GM12878 (cell line): ENCODE data around the gene PGAP3. TPM values are rescaled to one million over a fixed set of nuclear protein-coding genes. Genes with fewer than 3 reads are reported as not detected.

Experiments used
- ATAC-seq: fragments of 200-7000 bp; cut with Tn5 transposase; 3 replicates; pipeline ENCODE4 v1.9.1; 2020; ENCODE audit warnings: mild to moderate bottlenecking, moderate library complexity
- BruUV-seq: library from RNA; stranded (reverse); fragments of 400-500 nt; replicated peaks from 2 replicates; lab custom pipeline; 2021; lab: Mats Ljungman, UMichigan
- CTCF ChIA-PET: fragments of 300-600 bp; sonication (Branson Sonifier 250); formaldehyde crosslinking; extraction: SDS; loops from one replicate; lab custom pipeline; 2021; ENCODE audit warnings: inconsistent platforms; lab: Yijun Ruan, JAX
- POLR2A ChIA-PET: fragments of 350-600 bp; formaldehyde crosslinking; extraction: SDS; loops from one replicate; lab custom pipeline; 2021; ENCODE audit warnings: inconsistent platforms; lab: Charles Lee
- RAD21 ChIA-PET: fragments of 300-600 bp; sonication (Branson Sonifier 250); formaldehyde crosslinking; loops from one replicate; lab custom pipeline; 2023; ENCODE audit warnings: antibody characterized with exemption; ENCODE audit not compliant: unreplicated experiment; lab: Charles Lee
- SMC1A ChIA-PET: fragments of 300-600 bp; sonication (Branson Sonifier 250); formaldehyde crosslinking; loops from one replicate; lab custom pipeline; 2023; ENCODE audit not compliant: unreplicated experiment, uncharacterized antibody; lab: Charles Lee
- DNase-seq: peaks from one replicate; pipeline ENCODE4 v3.0.0-alpha.2; 2011; ENCODE audit warnings: low read depth, low spot score
- FAIRE-seq: peaks from 3 replicates; lab custom pipeline; 2011; peaks lifted over from hg19 to GRCh38; lab: Jason Lieb, UNC
- H2AFZ ChIP-seq: 2 replicates; pipeline ENCODE4 v1.6.0; 2011; ENCODE audit warnings: low read depth, low read length, control low read depth; ENCODE audit not compliant: control insufficient read depth
- H3K27ac ChIP-seq: 2 replicates; pipeline ENCODE4 v1.5.1; 2011; ENCODE audit warnings: control low read depth; ENCODE audit not compliant: control insufficient read depth, insufficient read depth
- H3K27me3 ChIP-seq, 2 experiments: replicated peaks in 1 of 2; 2 replicates each; pipeline versions ENCODE4 v1.6.0 to v1.6.1; 2011; ENCODE audit warnings: low read length in 1 of 2; ENCODE audit not compliant: control insufficient read depth in 2 of 2, insufficient read depth in 2 of 2
- H3K36me3 ChIP-seq, 2 experiments: 2 replicates each; pipeline ENCODE4 v1.5.1; 2011; ENCODE audit warnings: low read length in 1 of 2; ENCODE audit not compliant: control insufficient read depth in 2 of 2, insufficient read depth in 2 of 2
- H3K4me1 ChIP-seq: 2 replicates; pipeline ENCODE4 v1.6.1; 2011; ENCODE audit warnings: mild to moderate bottlenecking, low read length, moderate library complexity, mixed read lengths; ENCODE audit not compliant: control insufficient read depth, insufficient read depth
- H3K4me2 ChIP-seq: 2 replicates; pipeline ENCODE4 v1.6.0; 2011; ENCODE audit warnings: control low read depth; ENCODE audit not compliant: control insufficient read depth, insufficient read depth
- H3K4me3 ChIP-seq: fragments of 200-600 bp; sonication (generic); 2 replicates; pipeline ENCODE4 v1.5.1; 2016
- H3K79me2 ChIP-seq: 2 replicates; pipeline ENCODE4 v1.6.0; 2011; ENCODE audit warnings: low read length; ENCODE audit not compliant: control insufficient read depth, insufficient read depth
- H3K9ac ChIP-seq: 2 replicates; pipeline ENCODE4 v1.8.0; 2011; ENCODE audit warnings: low read length, control low read depth, mixed read lengths; ENCODE audit not compliant: control insufficient read depth, insufficient read depth
- H3K9me3 ChIP-seq: replicated peaks from 3 replicates; pipeline ENCODE4 v1.5.1; 2011; ENCODE audit warnings: mild to moderate bottlenecking, low read length; ENCODE audit not compliant: control insufficient read depth, insufficient read depth
- H4K20me1 ChIP-seq: 2 replicates; pipeline ENCODE4 v1.6.0; 2011; ENCODE audit not compliant: control insufficient read depth, insufficient read depth
- CBFB ChIP-seq: IDR thresholded peaks from 2 replicates; pipeline ENCODE4 v1.6.1; 2016; ENCODE audit warnings: antibody characterized with exemption, low read depth
- CBX3 ChIP-seq: fragments of 200-600 bp; sonication (generic); IDR thresholded peaks from 2 replicates; pipeline ENCODE4 v1.6.1; 2016; ENCODE audit warnings: low read depth, borderline replicate concordance
- GATAD2B ChIP-seq: fragments of 450-650 bp; conservative IDR thresholded peaks from 2 replicates; pipeline ENCODE4 v1.6.1; 2017; ENCODE audit warnings: low read depth, mild to moderate bottlenecking, moderate library complexity
- MXI1 ChIP-seq: fragments of 150-350 bp; IDR thresholded peaks from 2 replicates; pipeline ENCODE4 v1.6.1; 2011; ENCODE audit warnings: low read depth, mild to moderate bottlenecking, inconsistent platforms, low read length, improper control_type of control experiment
- MYC ChIP-seq: IDR thresholded peaks from 2 replicates; pipeline ENCODE4 v1.6.1; 2011; ENCODE audit warnings: mild to moderate bottlenecking, low read length, moderate library complexity, inconsistent platforms; ENCODE audit not compliant: insufficient read depth, insufficient replicate concordance, insufficient read length, severe bottlenecking
- NFIC ChIP-seq: IDR thresholded peaks from 2 replicates; pipeline ENCODE4 v1.6.1; 2012; ENCODE audit warnings: low read depth, mild to moderate bottlenecking, inconsistent platforms, low read length, moderate library complexity
- NFXL1 ChIP-seq: fragments of 450-650 bp; IDR thresholded peaks from 2 replicates; pipeline ENCODE4 v1.6.1; 2017; ENCODE audit warnings: antibody characterized with exemption, mild to moderate bottlenecking, borderline replicate concordance
- NR2F1 ChIP-seq: fragments of 450-650 bp; conservative IDR thresholded peaks from 2 replicates; pipeline ENCODE4 v1.6.1; 2017; ENCODE audit warnings: mild to moderate bottlenecking
- RAD21 ChIP-seq: IDR thresholded peaks from 2 replicates; pipeline ENCODE4 v1.6.1; 2011; ENCODE audit warnings: mild to moderate bottlenecking, low read depth, low read length, moderate library complexity; ENCODE audit not compliant: insufficient read depth
- SRF ChIP-seq, 2 experiments: IDR thresholded peaks; 2 replicates each; pipeline ENCODE4 v1.6.1; 2011; ENCODE audit warnings: low read depth in 2 of 2, low read length in 2 of 2, mild to moderate bottlenecking in 1 of 2, moderate library complexity in 1 of 2
- TARDBP ChIP-seq: IDR thresholded peaks from 2 replicates; pipeline ENCODE4 v1.6.1; 2016; ENCODE audit warnings: borderline replicate concordance
- ZBED1 ChIP-seq: IDR thresholded peaks from 2 replicates; pipeline ENCODE4 v1.6.1; 2016; ENCODE audit warnings: borderline replicate concordance
- ZNF622 ChIP-seq: fragments of 450-650 bp; IDR thresholded peaks from 2 replicates; pipeline ENCODE4 v1.6.1; 2017; ENCODE audit warnings: mild to moderate bottlenecking, inconsistent platforms
- WGBS: methylation state at CpG from one replicate; pipeline ENCODE4 v1.1.6; 2016; ENCODE audit warnings: low lambda C conversion rate; ENCODE audit not compliant: insufficient replicate concordance, insufficient coverage; ENCODE audit errors: missing lambda C conversion rate; 5-methylcytosine and 5-hydroxymethylcytosine counted together
- in situ Hi-C: fragments of 300-500 bp; cut with MboI; formaldehyde crosslinking; loops from 9 replicates; pipeline ENCODE4 v1.14.3; 2018; ENCODE audit warnings: mixed read lengths
- intact Hi-C: fragments of 100-400 bp; cut with micrococcal nuclease; formaldehyde crosslinking; loops from one replicate; pipeline ENCODE4 v1.14.2; 2022; ENCODE audit not compliant: unreplicated experiment
- polyA plus RNA-seq, 11 experiments: library from polyadenylated mRNA; depleted of rRNA in 4 of 11; unstranded in 6 of 11; stranded (reverse) in 5 of 11; fragments of >200 nt; fragmentation: Nextera tagmentation in 4 of 11; fragmentation: Illumina TruSeq in 1 of 11; extraction: Ambion mirVana in 4 of 11; extraction: Trizol in 1 of 11; gene quantifications; 1 replicate in 1 of 11; 2 replicates in 10 of 11; pipeline versions ENCODE4 v1.2.1 to v1.2.3, GENCODE V29; 2011 to 2016; ENCODE audit warnings: inconsistent platforms in 2 of 11, missing spikeins in 2 of 11, low read depth in 1 of 11
- total RNA-seq, 4 experiments: library from RNA; depleted of rRNA in 3 of 4; stranded (reverse); fragments of >200 nt in 3 of 4; fragmentation: Illumina TruSeq in 1 of 4; extraction: Trizol in 1 of 4; gene quantifications; 2 replicates each; pipeline versions ENCODE4 v1.2.1 to v1.2.3, GENCODE V29; 2013 to 2021
- TF ChIP-seq, protein P1 (sequence below): IDR thresholded peaks from 2 replicates; pipeline ENCODE4 v1.6.1; 2012; ENCODE audit warnings: low read depth, low read length, improper control_type of control experiment
- TF ChIP-seq, protein P2 (sequence below): IDR thresholded peaks from 2 replicates; pipeline ENCODE4 v1.6.1; 2012; ENCODE audit warnings: low read depth, low read length, improper control_type of control experiment
- TF ChIP-seq, protein P3 (sequence below): fragments of 450-650 bp; IDR thresholded peaks from 2 replicates; pipeline ENCODE4 v1.6.1; 2018; ENCODE audit warnings: mild to moderate bottlenecking, low read depth, moderate library complexity; ENCODE audit not compliant: partially characterized antibody

The PGAP3 gene
- total and polyA plus RNA-seq, 10 of the 15 experiments (the other 5 are each of a cell fraction or from before 2014, with no cell fraction given), result 0.21 to 10.0 (median 5.3) TPM

DNA sequence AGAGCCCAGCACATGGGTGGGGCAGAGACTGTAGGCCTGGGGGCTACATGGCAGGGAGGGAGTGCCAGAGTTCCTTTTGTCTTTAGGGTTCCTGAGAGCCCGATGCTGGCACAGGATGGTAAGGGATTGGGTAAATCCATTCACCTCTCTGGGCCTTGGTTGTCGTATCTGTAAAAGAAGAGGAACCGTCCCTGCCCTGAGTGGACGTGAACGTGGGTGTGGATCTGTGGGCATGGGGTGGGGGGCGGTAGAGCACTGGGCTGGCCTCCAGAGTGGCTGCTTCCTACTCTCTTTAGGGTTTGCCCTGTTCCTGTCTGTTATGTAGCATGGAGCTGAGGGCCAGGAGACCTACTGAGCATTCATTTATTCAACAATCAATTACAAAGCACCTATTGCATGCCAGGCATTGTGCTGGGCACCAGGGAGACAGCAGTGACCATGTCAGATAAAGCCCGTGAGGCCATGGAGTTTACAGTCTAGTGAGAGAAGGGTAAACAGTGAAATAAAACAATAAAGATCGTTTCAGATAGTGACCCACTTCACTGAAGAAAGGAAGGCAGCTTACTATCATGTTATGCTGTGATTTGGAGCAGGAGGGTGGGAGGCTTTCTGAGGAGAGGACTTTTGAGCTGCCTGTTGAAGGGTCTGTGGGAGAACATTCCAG is 35.8 kb downstream of the PGAP3 start:
- POLR2A ChIA-PET, result no interaction called here
- H3K27me3 ChIP-seq, result no peaks in the 10 kb centered on the region
- FAIRE-seq, result no peak
- no peak for TF ChIP-seq NFXL1
- no peak for TF ChIP-seq GATAD2B
- TF ChIP-seq NFIC, result no peak
- TF ChIP-seq, protein P1, sequence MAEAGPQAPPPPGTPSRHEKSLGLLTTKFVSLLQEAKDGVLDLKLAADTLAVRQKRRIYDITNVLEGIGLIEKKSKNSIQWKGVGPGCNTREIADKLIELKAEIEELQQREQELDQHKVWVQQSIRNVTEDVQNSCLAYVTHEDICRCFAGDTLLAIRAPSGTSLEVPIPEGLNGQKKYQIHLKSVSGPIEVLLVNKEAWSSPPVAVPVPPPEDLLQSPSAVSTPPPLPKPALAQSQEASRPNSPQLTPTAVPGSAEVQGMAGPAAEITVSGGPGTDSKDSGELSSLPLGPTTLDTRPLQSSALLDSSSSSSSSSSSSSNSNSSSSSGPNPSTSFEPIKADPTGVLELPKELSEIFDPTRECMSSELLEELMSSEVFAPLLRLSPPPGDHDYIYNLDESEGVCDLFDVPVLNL, result no peak
- no peak for TF ChIP-seq NR2F1
- TF ChIP-seq MXI1, result no peak
- TF ChIP-seq, protein P2, sequence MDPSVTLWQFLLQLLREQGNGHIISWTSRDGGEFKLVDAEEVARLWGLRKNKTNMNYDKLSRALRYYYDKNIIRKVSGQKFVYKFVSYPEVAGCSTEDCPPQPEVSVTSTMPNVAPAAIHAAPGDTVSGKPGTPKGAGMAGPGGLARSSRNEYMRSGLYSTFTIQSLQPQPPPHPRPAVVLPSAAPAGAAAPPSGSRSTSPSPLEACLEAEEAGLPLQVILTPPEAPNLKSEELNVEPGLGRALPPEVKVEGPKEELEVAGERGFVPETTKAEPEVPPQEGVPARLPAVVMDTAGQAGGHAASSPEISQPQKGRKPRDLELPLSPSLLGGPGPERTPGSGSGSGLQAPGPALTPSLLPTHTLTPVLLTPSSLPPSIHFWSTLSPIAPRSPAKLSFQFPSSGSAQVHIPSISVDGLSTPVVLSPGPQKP, result no peak
- no peak for TF ChIP-seq ZBED1
- TF ChIP-seq SRF (IDR thresholded peaks at IDR 0.05; ENCODE audit: low read depth in 2 of 2, low read length in 2 of 2), result no peak
- TF ChIP-seq CBX3, result no peak
- TF ChIP-seq RAD21, result no peak
- no peak for TF ChIP-seq MYC
- no peak for TF ChIP-seq ZNF622
- no peak for TF ChIP-seq TARDBP
- TF ChIP-seq, protein P3, sequence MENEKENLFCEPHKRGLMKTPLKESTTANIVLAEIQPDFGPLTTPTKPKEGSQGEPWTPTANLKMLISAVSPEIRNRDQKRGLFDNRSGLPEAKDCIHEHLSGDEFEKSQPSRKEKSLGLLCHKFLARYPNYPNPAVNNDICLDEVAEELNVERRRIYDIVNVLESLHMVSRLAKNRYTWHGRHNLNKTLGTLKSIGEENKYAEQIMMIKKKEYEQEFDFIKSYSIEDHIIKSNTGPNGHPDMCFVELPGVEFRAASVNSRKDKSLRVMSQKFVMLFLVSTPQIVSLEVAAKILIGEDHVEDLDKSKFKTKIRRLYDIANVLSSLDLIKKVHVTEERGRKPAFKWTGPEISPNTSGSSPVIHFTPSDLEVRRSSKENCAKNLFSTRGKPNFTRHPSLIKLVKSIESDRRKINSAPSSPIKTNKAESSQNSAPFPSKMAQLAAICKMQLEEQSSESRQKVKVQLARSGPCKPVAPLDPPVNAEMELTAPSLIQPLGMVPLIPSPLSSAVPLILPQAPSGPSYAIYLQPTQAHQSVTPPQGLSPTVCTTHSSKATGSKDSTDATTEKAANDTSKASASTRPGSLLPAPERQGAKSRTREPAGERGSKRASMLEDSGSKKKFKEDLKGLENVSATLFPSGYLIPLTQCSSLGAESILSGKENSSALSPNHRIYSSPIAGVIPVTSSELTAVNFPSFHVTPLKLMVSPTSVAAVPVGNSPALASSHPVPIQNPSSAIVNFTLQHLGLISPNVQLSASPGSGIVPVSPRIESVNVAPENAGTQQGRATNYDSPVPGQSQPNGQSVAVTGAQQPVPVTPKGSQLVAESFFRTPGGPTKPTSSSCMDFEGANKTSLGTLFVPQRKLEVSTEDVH, result no peak
- TF ChIP-seq CBFB, result no peak

More for the DNA sequence above, 35.8 kb downstream of the PGAP3 start:
- BruUV-seq, result no TSS peak
- no peak overlapping the region for H2AFZ ChIP-seq
- no peak overlapping the region for H3K9ac ChIP-seq
- no peaks in the 10 kb centered on the region; the same call in 1 of the 2 replicates for H3K79me2 ChIP-seq
- CTCF ChIA-PET, result interaction anchor here (0.7 to 8.8 kb wide), 17 partner anchors 8 to 112 kb away, joined by 3 to 100 read pairs (median 4); partner anchors contain the start of genes MIEN1, PGAP3, PNMT and STARD3
- no peak overlapping the region for H3K27ac ChIP-seq
- no peaks in the 10 kb centered on the region for H3K9me3 ChIP-seq
- H3K4me2 ChIP-seq, result no peak overlapping the region
- SMC1A ChIA-PET, result interaction anchor here (1.4 kb wide), 1 partner anchor 78 kb away, joined by 3 read pairs; the partner anchor contains the start of gene MIEN1
- no peaks in the 10 kb centered on the region for H3K4me1 ChIP-seq
- H3K36me3 ChIP-seq, result peaks cover 4 to 7% of the 10 kb centered on the region in 2 experiments; a peak in 3 of 4 replicates
- no peaks in the 10 kb centered on the region for H4K20me1 ChIP-seq
- 86% methylated on average over 8 of the region's 8 CpGs for WGBS
- ATAC-seq (no peak), DNase-seq (no peak)
- no peak overlapping the region for H3K4me3 ChIP-seq
- RAD21 ChIA-PET, result interaction anchor here (1.5 kb wide), 1 partner anchor 213 kb away, joined by 3 read pairs; no protein-coding TSS in a partner anchor
- in situ Hi-C loops (no loop called here), intact Hi-C loops (no loop called here)
